Uterus (tissue), 2 donors: ENCODE data around the gene STRN.

Experiments
- CTCF ChIP-seq, 4 experiments: fragments of 200-600 bp in 2 of 4; fragments of 450-650 bp in 2 of 4; sonication (generic) in 2 of 4; IDR thresholded peaks; one replicate each; pipeline ENCODE4 v1.5.1; 2016 to 2019; ENCODE audit warnings: antibody characterized with exemption in 4 of 4, mild to moderate bottlenecking in 2 of 4, moderate library complexity in 1 of 4
- POLR2A ChIP-seq, 2 donors: fragments of 450-650 bp; IDR thresholded peaks; one replicate each; pipeline ENCODE4 v1.6.1; 2016; ENCODE audit warnings: antibody characterized with exemption in 2 of 2, mild to moderate bottlenecking in 1 of 2, moderate library complexity in 1 of 2

GRCh38 chr2:36904636-36905035, 61.7 kb downstream of the STRN start:
- TF ChIP-seq CTCF (IDR thresholded peaks at IDR 0.05) (no peak), POLR2A (IDR thresholded peaks at IDR 0.05) (no peak)
